ENCODE data around the gene ZMYM2.
"Not testable (repeated sequence)": the region's sequence is repeated elsewhere in the genome, so short reads cannot be mapped to it uniquely, and the experiment has no call there.

ZMYM2 gene

DNA sequence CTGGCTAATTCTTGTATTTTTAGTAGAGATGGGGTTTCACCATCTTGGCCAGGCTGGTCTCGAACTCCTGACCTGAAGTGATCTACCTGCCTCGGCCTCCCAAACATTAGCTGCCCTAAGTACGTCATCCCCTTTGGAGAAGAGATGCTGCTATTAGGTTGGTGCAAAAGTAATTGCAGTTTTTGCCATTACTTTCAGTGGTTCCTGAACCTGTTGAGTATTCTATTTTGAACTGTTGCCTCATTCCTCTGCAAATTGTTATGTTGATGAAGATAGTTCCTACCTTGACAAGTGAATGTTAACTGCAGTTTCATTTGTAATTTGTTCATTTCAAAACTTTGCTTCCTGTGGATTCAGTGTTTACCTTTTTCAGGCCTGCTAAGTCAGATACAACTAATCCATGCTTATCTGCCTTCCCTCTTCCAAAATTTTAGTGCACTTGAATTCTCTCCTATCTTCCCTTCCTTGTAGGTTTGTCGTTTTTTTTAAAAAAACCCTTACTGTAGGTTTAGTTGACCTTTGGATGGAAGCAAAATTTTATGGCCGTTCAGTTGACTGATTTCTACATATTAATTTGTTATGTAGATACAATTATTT, 24.0 kb downstream of the ZMYM2 start:
- no peak for DNase-seq (ENCODE audit: low spot score)

DNA sequence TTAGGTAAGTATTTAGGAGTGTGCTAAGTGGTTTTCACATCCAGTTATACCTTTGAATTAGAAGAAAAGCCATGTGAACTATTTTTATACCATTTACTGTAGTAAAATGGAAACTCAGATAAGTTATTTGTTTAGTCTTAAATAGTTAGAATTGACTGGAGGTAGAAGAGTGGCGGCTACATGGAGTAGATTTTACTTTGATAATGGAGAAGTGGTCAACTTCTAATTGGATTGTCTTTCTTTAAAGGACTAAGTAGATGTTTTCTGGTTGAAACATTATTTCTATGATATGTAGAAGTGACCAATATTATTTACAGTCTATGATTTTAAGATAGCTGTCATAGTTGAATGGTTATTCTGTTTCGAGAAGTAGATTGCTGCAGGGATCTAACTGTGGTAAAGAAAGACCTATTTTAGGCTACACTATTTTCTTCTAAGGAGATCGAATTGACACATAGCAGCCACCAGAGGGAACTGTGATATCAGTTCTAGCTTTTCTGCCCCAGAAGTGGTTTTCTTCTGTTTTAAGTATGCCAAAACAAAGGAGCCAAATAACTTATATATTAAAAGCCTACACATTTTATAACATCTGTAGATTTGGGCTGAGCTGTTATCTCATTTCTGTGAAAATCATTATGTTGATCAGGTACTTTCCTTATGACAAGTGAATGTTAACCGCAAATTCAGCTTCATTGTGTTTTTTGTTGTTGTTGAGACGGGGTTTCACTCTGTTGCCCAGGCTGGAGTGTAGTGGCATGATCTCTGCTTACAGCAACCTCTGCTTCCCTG, 26.1 kb downstream of the ZMYM2 start:
- peak; percentile 37 for DNase-seq (ENCODE audit: low spot score)

DNA sequence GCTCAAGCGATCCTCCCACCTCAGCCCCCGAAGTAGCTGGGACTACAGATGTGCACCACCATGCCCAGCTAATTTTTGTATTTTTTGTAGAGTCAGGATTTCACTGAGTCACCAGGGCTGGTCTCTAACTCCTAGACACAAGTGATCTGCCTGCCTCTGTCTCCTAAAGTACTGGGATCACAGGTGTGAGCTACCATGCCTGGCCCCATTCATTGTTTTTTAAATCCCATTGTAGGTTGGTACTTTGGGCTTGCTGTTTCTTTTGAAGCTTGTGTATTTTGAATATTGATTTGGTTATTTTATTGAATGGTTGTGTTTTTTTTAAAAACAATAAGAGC, 26.7 kb downstream of the ZMYM2 start:
- DNase-seq (ENCODE audit: low spot score) = no peak

DNA sequence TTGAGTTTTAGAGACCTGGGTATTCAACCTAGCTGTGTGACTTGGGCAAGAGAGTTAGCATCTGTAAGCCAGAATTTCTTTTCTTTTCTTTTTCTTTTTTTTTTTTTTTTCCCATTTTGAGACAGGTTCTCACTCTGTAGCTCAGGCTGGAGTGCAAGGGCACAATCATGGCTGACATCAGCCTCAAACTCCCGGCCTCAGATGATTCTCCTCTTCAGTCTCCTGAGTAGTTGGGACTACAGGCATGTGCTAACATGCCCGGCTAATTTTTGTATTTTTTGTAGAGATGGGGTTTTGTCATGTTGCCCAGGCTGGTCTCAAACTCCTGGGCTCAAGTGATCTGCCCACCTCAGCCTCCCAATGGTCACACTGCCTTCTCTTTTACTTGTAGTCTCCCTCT, 33.0 kb downstream of the ZMYM2 start:
- no peak for DNase-seq (ENCODE audit: low spot score)

GRCh38 chr13:19993024-19993423, 34.5 kb downstream of the ZMYM2 start:
- DNase-seq (ENCODE audit: low spot score) = no peak

DNA sequence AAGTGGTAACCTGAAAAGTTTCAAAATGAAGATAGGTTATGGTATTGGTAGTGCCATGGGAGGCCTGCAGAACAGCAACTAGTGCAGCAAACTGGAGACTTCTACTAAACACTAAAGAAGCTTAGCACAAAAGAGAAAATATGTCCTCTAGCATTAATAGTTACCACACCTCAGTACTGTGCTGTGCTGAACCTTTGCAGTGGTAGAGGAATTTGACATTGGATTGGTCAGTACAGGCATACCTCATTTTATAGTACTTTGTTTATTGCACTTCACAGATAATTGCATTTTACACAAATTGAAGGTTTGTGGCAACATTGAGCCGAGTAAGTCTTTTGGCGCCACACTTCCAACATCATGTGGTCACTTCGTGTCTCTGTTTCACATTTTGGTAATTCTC, 40.4 kb downstream of the ZMYM2 start:
- no peak for DNase-seq (ENCODE audit: low spot score)

DNA sequence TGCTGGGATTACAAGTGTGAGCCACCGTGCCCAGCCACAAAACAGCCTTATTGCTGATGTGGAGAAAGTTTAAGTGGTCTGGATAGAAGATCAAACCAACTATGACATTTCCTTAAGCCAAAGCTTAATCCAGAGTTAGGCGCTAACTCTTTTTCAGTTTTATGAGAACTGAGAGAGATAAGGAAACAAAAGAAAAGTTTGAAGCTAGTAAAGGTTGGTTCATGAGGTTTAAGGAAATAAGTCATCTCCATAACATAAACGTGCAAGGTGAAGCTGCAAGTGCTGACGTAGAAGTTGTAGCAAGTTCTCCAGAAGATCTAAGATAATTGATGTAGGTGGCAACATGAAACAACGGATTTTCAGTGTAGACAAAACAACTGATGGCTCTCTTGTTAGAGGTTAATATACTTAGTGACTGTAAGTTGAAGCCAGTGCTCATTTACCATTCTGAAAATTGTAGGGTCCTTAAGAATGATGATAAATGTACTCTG, 41.6 kb downstream of the ZMYM2 start:
- no peak for DNase-seq (ENCODE audit: low spot score)

GRCh38 chr13:20001366-20002190, 43.1 kb downstream of the ZMYM2 start:
- no peak for DNase-seq (ENCODE audit: low spot score)

- DNase-seq (ENCODE audit: low spot score) = no peak
Measured at GRCh38 chr13:20002787-20003186, 44.3 kb downstream of the ZMYM2 start.

DNA sequence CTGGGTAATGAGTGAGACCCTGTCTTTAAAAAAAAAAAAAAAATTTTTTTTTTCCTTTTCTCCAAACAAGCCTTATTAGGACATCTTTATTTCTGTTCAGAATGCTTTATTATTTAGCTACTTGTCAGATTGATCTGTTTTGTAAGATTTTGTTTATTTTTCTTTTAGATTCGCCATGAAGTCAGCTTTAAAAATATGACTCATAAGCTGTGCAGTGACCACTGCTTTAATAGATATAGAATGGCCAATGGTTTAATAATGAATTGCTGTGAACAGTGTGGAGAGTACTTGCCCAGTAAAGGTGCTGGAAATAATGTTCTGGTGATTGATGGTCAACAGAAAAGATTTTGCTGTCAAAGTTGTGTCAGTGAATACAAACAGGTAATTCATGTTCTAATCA, 47.7 kb downstream of the ZMYM2 start:
- DNase-seq (ENCODE audit: low spot score) = no peak

DNA sequence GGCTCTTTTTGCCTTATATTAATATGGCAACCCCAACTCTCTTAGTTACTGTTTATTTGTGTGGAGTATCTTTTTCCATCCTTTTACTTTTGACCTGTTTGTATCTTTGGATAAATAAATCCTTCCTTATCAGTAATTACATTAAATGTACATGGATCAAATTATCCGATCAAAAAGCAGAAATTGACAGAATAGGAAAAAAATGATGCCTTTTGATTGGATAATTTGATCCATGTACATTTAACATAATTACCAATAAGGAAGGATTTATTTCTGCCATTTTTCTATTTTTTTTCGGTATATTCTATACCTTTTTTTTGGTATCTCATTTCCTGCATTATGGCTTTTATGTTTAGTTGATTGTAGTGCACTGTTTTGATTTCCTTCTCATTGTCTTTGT, 57.2 kb downstream of the ZMYM2 start:
- DNase-seq (ENCODE audit: low spot score) = no peak

DNA sequence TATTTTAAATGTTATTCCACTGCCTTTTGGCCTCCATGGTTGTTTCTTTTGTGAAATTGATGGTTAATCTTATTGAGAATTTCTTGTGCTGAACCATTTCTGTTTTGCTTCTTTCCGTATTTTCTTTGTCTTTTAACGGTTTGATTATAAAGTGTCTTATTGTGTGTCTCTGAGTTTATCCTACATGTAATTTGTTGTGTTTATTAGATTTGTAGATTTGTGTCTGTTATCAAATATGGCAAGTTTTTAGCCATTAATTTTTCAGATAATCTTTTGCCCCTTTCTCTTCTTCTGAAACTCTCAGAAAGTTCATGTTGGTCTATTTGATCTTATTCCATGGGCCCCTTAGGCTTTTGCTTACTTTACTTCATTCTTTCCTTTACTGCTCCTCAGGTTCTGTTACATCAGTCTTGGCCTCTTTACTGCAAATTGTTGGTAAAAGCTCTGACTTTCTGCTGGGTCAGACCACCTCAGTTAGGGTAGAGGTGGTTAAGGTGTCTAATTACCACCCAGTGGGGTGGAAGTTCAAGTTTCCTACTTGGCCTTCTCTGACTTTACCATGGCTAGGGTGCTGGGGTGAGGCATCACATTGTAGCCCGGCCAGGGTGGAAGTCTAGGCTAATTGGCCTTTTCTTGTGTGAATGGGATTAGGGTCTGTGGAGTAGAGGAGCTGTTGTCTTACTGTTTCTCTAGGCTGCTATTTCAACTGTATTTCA, 58.3 kb downstream of the ZMYM2 start:
- DNase-seq (ENCODE audit: low spot score) = no peak

DNA sequence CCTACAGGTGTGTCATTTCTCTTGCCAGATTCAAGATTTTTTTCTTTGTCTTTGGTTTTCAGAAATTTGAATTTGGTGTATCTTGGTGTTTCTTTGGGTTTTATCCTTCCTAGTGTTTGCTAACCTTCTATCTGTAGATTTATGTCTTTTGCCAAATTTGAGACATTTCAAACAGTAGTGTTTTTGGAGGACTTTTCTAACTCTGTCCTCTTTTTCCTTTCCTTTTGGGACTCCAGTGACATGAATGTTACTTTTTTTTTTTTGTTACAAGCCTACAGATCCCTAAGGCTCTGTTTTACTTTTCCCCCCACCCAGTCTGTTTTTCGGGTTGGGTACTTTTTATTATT, 58.8 kb downstream of the ZMYM2 start:
- DNase-seq (ENCODE audit: low spot score) = no peak

DNA sequence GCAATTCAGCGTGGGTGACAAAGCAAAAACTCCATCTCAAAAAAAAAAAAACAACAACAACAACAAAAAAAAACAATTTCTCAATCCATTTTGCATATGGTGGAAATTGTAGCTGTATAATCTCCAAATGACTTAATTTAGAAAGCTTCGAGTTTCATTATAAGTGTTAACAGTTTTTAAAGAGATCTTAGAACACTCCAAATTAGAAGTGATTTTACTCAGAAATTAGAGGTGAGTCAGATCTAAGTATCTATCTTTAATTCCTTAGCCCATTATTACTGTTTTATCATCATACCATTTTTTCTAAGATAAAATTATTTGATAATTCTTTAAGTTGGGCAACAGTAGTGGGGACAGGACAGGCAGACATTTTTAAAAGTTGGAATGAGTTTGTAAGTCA, 60.5 kb downstream of the ZMYM2 start:
- no peak for DNase-seq (ENCODE audit: low spot score)

GRCh38 chr13:20024702-20025101, 66.2 kb downstream of the ZMYM2 start:
- no peak for DNase-seq (ENCODE audit: low spot score)

DNA sequence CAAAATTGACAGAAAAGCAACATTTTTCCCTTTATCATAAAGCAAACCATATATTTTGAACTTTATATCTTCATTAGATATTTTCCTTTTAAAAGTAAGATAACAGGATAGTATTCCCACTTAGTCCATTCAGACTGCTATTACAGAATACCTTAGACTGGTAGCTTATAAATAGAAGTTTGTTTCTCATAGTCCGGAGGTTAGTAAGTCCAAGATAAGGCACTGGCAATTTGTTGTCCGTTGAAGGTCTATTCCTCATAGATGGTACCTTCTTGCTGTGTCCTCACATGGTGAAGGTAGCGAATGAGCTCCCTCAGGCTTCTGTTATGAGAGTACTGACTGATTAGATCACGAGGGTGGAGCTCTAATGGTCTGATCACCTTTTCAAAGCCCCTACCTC, 70.4 kb downstream of the ZMYM2 start:
- DNase-seq (ENCODE audit: low spot score) = no peak

DNA sequence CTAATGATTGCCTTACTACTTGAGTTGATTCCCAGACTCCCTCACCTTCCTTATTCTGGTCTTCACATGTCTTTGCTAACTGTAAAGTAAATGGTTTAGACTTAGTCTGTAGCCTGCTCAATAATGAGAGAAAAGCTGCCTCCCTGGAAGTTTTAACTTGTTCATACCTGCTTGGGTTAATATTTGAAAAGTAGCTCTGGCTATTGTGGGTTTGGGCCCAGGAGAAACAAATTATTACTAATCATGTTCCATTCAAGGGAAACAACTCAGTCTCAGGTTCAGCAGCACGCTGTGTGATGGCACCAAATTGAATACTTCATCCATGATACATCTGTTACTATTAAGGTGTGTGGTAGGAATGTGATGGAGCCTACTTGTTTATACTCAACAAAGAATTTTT, 75.0 kb downstream of the ZMYM2 start:
- no peak for DNase-seq (ENCODE audit: low spot score)

DNA sequence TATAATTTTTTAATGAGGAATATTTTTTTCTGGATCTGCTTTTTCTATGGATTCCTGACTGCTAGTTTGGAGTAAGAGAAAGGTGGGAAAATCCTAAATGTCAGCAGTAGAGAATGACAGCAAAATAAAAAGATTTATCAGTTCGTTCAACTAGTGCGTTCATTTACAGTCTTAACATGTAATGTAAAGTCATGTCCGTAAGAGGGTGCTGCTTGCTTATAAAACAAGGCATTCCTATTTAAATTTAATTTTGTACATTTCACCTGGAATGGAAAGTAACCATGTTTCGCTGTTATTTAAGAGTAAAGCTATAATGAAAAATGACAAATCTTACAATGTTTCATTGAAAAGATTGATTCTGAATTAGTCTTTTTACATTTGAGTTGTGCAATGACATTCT, 76.6 kb downstream of the ZMYM2 start:
- DNase-seq (ENCODE audit: low spot score) = no peak

- no peak for DNase-seq (ENCODE audit: low spot score)
Measured at GRCh38 chr13:20037908-20038307, 79.4 kb downstream of the ZMYM2 start.

GRCh38 chr13:20042603-20043002, 84.1 kb downstream of the ZMYM2 start:
- DNase-seq (ENCODE audit: low spot score) = not testable (repeated sequence)

GRCh38 chr13:20043207-20043925, 84.8 kb downstream of the ZMYM2 start:
- no peak for DNase-seq (ENCODE audit: low spot score)

- DNase-seq (ENCODE audit: low spot score) = no peak
Measured at GRCh38 chr13:20044086-20044485, 85.6 kb downstream of the ZMYM2 start.
